NT2/D1 (cell line): ENCODE data around the gene FAM124A.

Experiments used
- SUZ12 ChIP-seq: IDR thresholded peaks from 2 replicates; pipeline ENCODE4 v1.6.1; 2011; ENCODE audit not compliant: insufficient read length, insufficient read depth; ENCODE audit errors: extremely low read depth
- YY1 ChIP-seq: IDR thresholded peaks from 2 replicates; pipeline ENCODE4 v1.6.1; 2011; ENCODE audit not compliant: insufficient read length, insufficient read depth
- ZNF274 ChIP-seq: IDR thresholded peaks from 2 replicates; pipeline ENCODE4 v1.6.1; 2011; ENCODE audit warnings: mild to moderate bottlenecking, low read depth, low read length

DNA sequence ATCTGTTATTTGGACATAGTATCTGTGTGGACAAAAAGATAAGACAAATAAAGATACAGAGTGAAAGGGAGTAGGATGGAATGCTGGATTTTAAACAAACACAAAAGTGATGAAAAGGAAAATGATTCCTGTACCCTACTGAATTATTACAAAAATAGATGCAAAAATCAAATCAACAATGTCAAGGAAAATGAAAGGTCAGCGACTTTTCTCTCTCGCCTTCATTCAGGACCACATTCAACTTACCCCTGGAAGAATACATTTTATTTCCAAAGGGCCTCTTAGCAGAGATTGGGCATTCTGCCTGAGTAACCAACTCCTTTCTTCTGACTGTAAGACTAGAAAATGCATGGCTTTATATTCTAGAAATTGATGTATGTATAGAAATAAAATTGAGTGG, 28.8 kb upstream of the FAM124A start:
- TF ChIP-seq SUZ12 (no peak), YY1 (no peak), ZNF274 (no peak)
